NB4 (cell line): ENCODE results near the gene ANKRD11.
"Not testable (repeated sequence)": the region's sequence is repeated elsewhere in the genome, so short reads cannot be mapped to it uniquely, and the experiment has no call there.

Experiments
- DNase-seq: peaks from one replicate; pipeline ENCODE4 v3.0.0; 2010; ENCODE audit warnings: low read depth
- H3K4me3 ChIP-seq: one replicate; pipeline ENCODE4 v1.5.1; 2011; ENCODE audit warnings: mild to moderate bottlenecking, low read depth, low read length, moderate library complexity
- CTCF ChIP-seq: IDR thresholded peaks from one replicate; pipeline ENCODE4 v1.5.1; 2012; ENCODE audit warnings: low read depth, low read length
- MAX ChIP-seq: IDR thresholded peaks from 2 replicates; pipeline ENCODE4 v1.6.1; 2011; ENCODE audit warnings: low read depth, low read length
- MYC ChIP-seq: IDR thresholded peaks from 2 replicates; pipeline ENCODE4 v1.6.1; 2011; ENCODE audit warnings: low read depth, low read length
- POLR2A ChIP-seq: IDR thresholded peaks from 2 replicates; pipeline ENCODE4 v1.6.1; 2011; ENCODE audit warnings: mild to moderate bottlenecking; ENCODE audit not compliant: insufficient read length; ENCODE audit errors: extremely low read depth

ANKRD11 gene

GRCh38 chr16:89366561-89367537 lies 123.5 kb downstream of the ANKRD11 start:
- no peak overlapping the region for H3K4me3 ChIP-seq
- no peak for DNase-seq
- TF ChIP-seq POLR2A (no peak), MYC (no peak), MAX (no peak), CTCF (no peak)

- no peak overlapping the region for H3K4me3 ChIP-seq
- TF ChIP-seq MYC (no peak), MAX (no peak), CTCF (no peak), POLR2A (no peak)
- no peak for DNase-seq
Observed at GRCh38 chr16:89365996-89366395, 124.4 kb downstream of the ANKRD11 start.

- no peak overlapping the region for H3K4me3 ChIP-seq
- DNase-seq, result peak; percentile 69
- TF ChIP-seq MYC, result no peak
- TF ChIP-seq POLR2A, result no peak
- TF ChIP-seq CTCF, result no peak
- no peak for TF ChIP-seq MAX
Observed at GRCh38 chr16:89365044-89365467, 125.3 kb downstream of the ANKRD11 start.

- no peak for TF ChIP-seq CTCF
- no peak for TF ChIP-seq MAX
- TF ChIP-seq MYC, result no peak
- TF ChIP-seq POLR2A, result no peak
- no peak overlapping the region for H3K4me3 ChIP-seq
- no peak for DNase-seq
Observed at GRCh38 chr16:89364606-89365005, 125.8 kb downstream of the ANKRD11 start.

GRCh38 chr16:89363621-89364393 lies 126.6 kb downstream of the ANKRD11 start:
- peak; percentile 82 for DNase-seq
- no peak for TF ChIP-seq POLR2A
- 0 out of 2 replicates have a peak, but pooled peaks have one; percentile 10 for TF ChIP-seq MAX

GRCh38 chr16:89362540-89363223 lies 127.7 kb downstream of the ANKRD11 start:
- DNase-seq, H3K4me3 ChIP-seq: not testable (repeated sequence)

More at GRCh38 chr16:89363621-89364393, 126.6 kb downstream of the ANKRD11 start:
- no peak overlapping the region for H3K4me3 ChIP-seq
